COR-L47 (cell line): ENCODE measurements around the gene JADE2.

ENCODE experiments used
- DNase-seq: peaks from one replicate; lab custom pipeline; 2025; lab: John Stamatoyannopoulos, UW

JADE2 gene

GRCh38 chr5:134530301-134531077 is 5.0 kb downstream of the JADE2 start:
- no peak for DNase-seq

GRCh38 chr5:134533115-134533815 is 7.8 kb downstream of the JADE2 start:
- DNase-seq, result no peak

GRCh38 chr5:134534058-134534725 is 8.7 kb downstream of the JADE2 start:
- DNase-seq, result no peak

- DNase-seq, result no peak
These were observed 9.2 kb downstream of the JADE2 start for GRCh38 chr5:134534726-134535110.

- DNase-seq, result no peak
These were observed 11.4 kb downstream of the JADE2 start for GRCh38 chr5:134536876-134537275.

GRCh38 chr5:134537297-134537696 is 11.8 kb downstream of the JADE2 start:
- DNase-seq, result no peak

- DNase-seq, result no peak
These were observed 12.8 kb downstream of the JADE2 start for GRCh38 chr5:134538296-134538695.

GRCh38 chr5:134539732-134540131 is 14.3 kb downstream of the JADE2 start:
- DNase-seq, result no peak

- no peak for DNase-seq
These were observed 15.6 kb downstream of the JADE2 start for GRCh38 chr5:134540747-134541733.

- DNase-seq, result no peak
These were observed 16.4 kb downstream of the JADE2 start for GRCh38 chr5:134541736-134542376.

- DNase-seq, result no peak
These were observed 18.5 kb downstream of the JADE2 start for GRCh38 chr5:134543820-134544614.

GRCh38 chr5:134545070-134545868 is 19.8 kb downstream of the JADE2 start:
- DNase-seq, result no peak

GRCh38 chr5:134547066-134547465 is 21.6 kb downstream of the JADE2 start:
- DNase-seq, result no peak

GRCh38 chr5:134547579-134547978 is 22.1 kb downstream of the JADE2 start:
- no peak for DNase-seq

- no peak for DNase-seq
These were observed 22.7 kb downstream of the JADE2 start for GRCh38 chr5:134547999-134548658.

GRCh38 chr5:134549714-134550113 is 24.2 kb downstream of the JADE2 start:
- DNase-seq, result no peak

GRCh38 chr5:134550271-134551214 is 25.1 kb downstream of the JADE2 start:
- no peak for DNase-seq

GRCh38 chr5:134551901-134552300 is 26.4 kb downstream of the JADE2 start:
- no peak for DNase-seq
